AG04449 (cell line): Measurements from ENCODE around the gene THOC6.
"Not testable (repeated sequence)": the region's sequence is repeated elsewhere in the genome, so short reads cannot be mapped to it uniquely, and the experiment has no call there.

Experiments used
- CTCF ChIA-PET: fragments of 350-600 bp; formaldehyde crosslinking; extraction: SDS; loops from one replicate; lab custom pipeline; 2021; ENCODE audit warnings: antibody characterized with exemption; lab: Yijun Ruan, JAX
- POLR2A ChIA-PET: fragments of 400-600, 350-600 bp; formaldehyde crosslinking; extraction: SDS; loops from one replicate; lab custom pipeline; 2020; ENCODE audit warnings: antibody characterized with exemption, inconsistent platforms; lab: Yijun Ruan, JAX
- DNase-seq: peaks from one replicate; pipeline ENCODE4 v3.0.0-alpha.2; 2010; ENCODE audit warnings: low read depth, low spot score
- H3K4me3 ChIP-seq: 2 replicates; pipeline ENCODE4 v1.5.1; 2011; ENCODE audit warnings: low read depth, mild to moderate bottlenecking, control low read depth, low read length
- CTCF ChIP-seq: IDR thresholded peaks from one replicate; pipeline ENCODE4 v1.5.1; 2011; ENCODE audit warnings: mild to moderate bottlenecking, moderate library complexity, low read length, control low read depth, inconsistent platforms; ENCODE audit not compliant: insufficient read depth; ENCODE audit errors: missing control alignments

The THOC6 gene

GRCh38 chr16:3074860-3075522, 51.2 kb downstream of the THOC6 start:
- no peak overlapping the region for H3K4me3 ChIP-seq
- no peak for DNase-seq
- CTCF ChIA-PET, result interaction anchor here (0.7 kb wide), 1 partner anchor 21 kb away, joined by 3 read pairs; no protein-coding TSS in a partner anchor
- no peak for TF ChIP-seq CTCF
- POLR2A ChIA-PET, result no interaction called here

- no peak for TF ChIP-seq CTCF
- no peak overlapping the region for H3K4me3 ChIP-seq
- POLR2A ChIA-PET, result no interaction called here
- CTCF ChIA-PET, result interaction anchor here (0.7 kb wide), 1 partner anchor 20 kb away, joined by 3 read pairs; no protein-coding TSS in a partner anchor
- no peak for DNase-seq
These were observed 51.7 kb downstream of the THOC6 start for GRCh38 chr16:3075523-3075915.

GRCh38 chr16:3075946-3076345, 52.1 kb downstream of the THOC6 start:
- DNase-seq, H3K4me3 ChIP-seq, POLR2A ChIA-PET: not testable (repeated sequence)
- CTCF ChIA-PET, result interaction anchor here (1.2 to 2.8 kb wide), 2 partner anchors 16 to 24 kb away, joined by 3 to 24 read pairs; partner anchors contain the start of gene ZSCAN10

- no peak overlapping the region for H3K4me3 ChIP-seq
- DNase-seq, result no peak
- no peak for TF ChIP-seq CTCF
- ChIA-PET POLR2A (no interaction called here), CTCF (interaction anchor here (0.6 to 2.8 kb wide), 5 partner anchors 9 to 55 kb away, joined by 3 to 24 read pairs (median 3); partner anchors contain the start of genes IL32 and ZSCAN10)
These were observed 52.7 kb downstream of the THOC6 start for GRCh38 chr16:3076577-3076976.
